Stimulated activated effector memory CD8-positive, alpha-beta T cell treated with anti-CD3 and anti-CD28 coated beads, Interleukin-12 subunit alpha, Interleukin-12 subunit beta, amount 100 ng/mL, for 72 hours (primary cell): ENCODE measurements around the gene ERG.

Experiments
- ATAC-seq: fragments of 150-1000 bp; cut with Tn5 transposase; 2 replicates; pipeline ENCODE4 v1.10.0; 2021
- DNase-seq, 2 donors: peaks; one replicate each; pipeline ENCODE4 v3.0.0; 2021 to 2022; ENCODE audit warnings: low spot score in 2 of 2
- H3K27ac Mint-ChIP-seq: one replicate; pipeline ENCODE4 v1.8.0; 2022; ENCODE audit warnings: mild to moderate bottlenecking, mixed read lengths
- H3K36me3 Mint-ChIP-seq: one replicate; pipeline ENCODE4 v1.8.0; 2022; ENCODE audit warnings: mild to moderate bottlenecking, mixed read lengths
- H3K4me1 Mint-ChIP-seq: one replicate; pipeline ENCODE4 v1.8.0; 2022; ENCODE audit warnings: mixed read lengths
- H3K4me3 Mint-ChIP-seq: one replicate; pipeline ENCODE4 v1.8.0; 2022; ENCODE audit warnings: mild to moderate bottlenecking, mixed read lengths
- H3K9me3 Mint-ChIP-seq: one replicate; pipeline ENCODE4 v1.8.0; 2022; ENCODE audit warnings: mixed read lengths

ERG gene

GRCh38 chr21:38507374-38507942 is 9.2 kb upstream of the ERG start:
- no peaks in the 10 kb centered on the region for H3K36me3 Mint-ChIP-seq
- H3K27ac Mint-ChIP-seq = no peak overlapping the region
- H3K4me1 Mint-ChIP-seq = no peaks in the 10 kb centered on the region
- H3K9me3 Mint-ChIP-seq = no peaks in the 10 kb centered on the region
- H3K4me3 Mint-ChIP-seq = no peak overlapping the region
- ATAC-seq = no peak
- DNase-seq = no peak

GRCh38 chr21:38506661-38507281 is 8.5 kb upstream of the ERG start:
- Mint-ChIP-seq H3K36me3 (no peaks in the 10 kb centered on the region), H3K27ac (no peak overlapping the region), H3K4me1 (no peaks in the 10 kb centered on the region), H3K9me3 (no peaks in the 10 kb centered on the region), H3K4me3 (no peak overlapping the region)
- ATAC-seq = no peak
- DNase-seq = no peak

GRCh38 chr21:38505654-38506523 is 7.6 kb upstream of the ERG start:
- no peak overlapping the region for H3K4me3 Mint-ChIP-seq
- no peak for DNase-seq
- no peaks in the 10 kb centered on the region for H3K36me3 Mint-ChIP-seq
- no peak overlapping the region for H3K27ac Mint-ChIP-seq
- ATAC-seq = peak; percentile 66
- H3K9me3 Mint-ChIP-seq = no peaks in the 10 kb centered on the region
- H3K4me1 Mint-ChIP-seq = no peaks in the 10 kb centered on the region

- Mint-ChIP-seq H3K4me1 (no peaks in the 10 kb centered on the region), H3K4me3 (no peak overlapping the region), H3K36me3 (no peaks in the 10 kb centered on the region), H3K9me3 (no peaks in the 10 kb centered on the region), H3K27ac (no peak overlapping the region)
- DNase-seq (no peak), ATAC-seq (no peak)
Measured at GRCh38 chr21:38504066-38504465, 5.8 kb upstream of the ERG start.

DNA sequence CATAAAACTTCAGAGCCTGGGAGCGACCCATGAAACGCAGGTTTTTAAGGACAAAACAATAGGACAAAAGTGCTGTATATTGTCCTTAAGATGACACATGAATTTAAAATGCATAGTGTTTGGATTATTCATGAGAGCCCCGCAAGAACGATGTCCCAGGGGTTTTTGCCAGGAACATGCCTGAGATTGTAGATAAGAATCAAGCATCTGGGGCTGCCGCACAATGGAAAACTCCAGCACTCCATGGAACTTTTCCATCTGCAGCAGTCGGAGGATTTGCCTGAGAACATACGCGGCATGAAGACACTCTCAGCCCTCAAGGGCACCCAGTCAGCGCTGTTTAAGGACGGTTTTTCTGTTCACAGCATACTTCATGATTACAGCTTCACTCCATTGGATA is 5.3 kb upstream of the ERG start:
- ATAC-seq = no peak
- Mint-ChIP-seq H3K4me3 (no peak overlapping the region), H3K27ac (no peak overlapping the region), H3K36me3 (no peaks in the 10 kb centered on the region), H3K4me1 (no peaks in the 10 kb centered on the region), H3K9me3 (no peaks in the 10 kb centered on the region)
- DNase-seq = no peak

DNA sequence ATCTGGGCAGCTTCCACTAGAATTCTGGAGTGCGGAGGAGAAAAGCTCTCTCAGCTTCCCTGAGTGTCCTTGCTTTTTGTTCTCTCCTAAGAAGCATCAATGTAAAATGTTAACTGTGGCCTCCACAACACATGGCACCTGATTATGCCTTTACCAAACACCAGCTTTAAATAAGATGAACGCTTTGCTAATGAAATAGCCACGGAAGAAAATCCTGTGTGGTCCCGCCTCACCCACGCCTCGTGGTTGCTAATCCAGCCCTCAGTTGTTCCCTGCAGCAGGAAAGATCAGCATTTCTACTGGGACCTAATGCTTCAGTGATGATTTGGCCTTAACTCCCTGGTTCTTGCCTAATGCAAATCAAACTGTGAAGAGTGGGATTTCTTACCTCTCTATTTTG is 1.8 kb upstream of the ERG start:
- H3K9me3 Mint-ChIP-seq = no peaks in the 10 kb centered on the region

GRCh38 chr21:38499296-38499695 is 1.0 kb upstream of the ERG start:
- no peaks in the 10 kb centered on the region for H3K9me3 Mint-ChIP-seq
- H3K4me3 Mint-ChIP-seq = no peak overlapping the region
- ATAC-seq (no peak), DNase-seq (no peak)
- no peaks in the 10 kb centered on the region for H3K36me3 Mint-ChIP-seq
- no peaks in the 10 kb centered on the region for H3K4me1 Mint-ChIP-seq
- no peak overlapping the region for H3K27ac Mint-ChIP-seq

More for the DNA sequence above, 1.8 kb upstream of the ERG start:
- Mint-ChIP-seq H3K27ac (no peak overlapping the region), H3K4me1 (no peaks in the 10 kb centered on the region), H3K36me3 (no peaks in the 10 kb centered on the region), H3K4me3 (no peak overlapping the region)
- ATAC-seq (no peak), DNase-seq (no peak)

- DNase-seq (no peak), ATAC-seq (no peak)
- H3K36me3 Mint-ChIP-seq = no peaks in the 10 kb centered on the region
Measured at GRCh38 chr21:38496224-38496623, 2.1 kb downstream of the ERG start.

DNA sequence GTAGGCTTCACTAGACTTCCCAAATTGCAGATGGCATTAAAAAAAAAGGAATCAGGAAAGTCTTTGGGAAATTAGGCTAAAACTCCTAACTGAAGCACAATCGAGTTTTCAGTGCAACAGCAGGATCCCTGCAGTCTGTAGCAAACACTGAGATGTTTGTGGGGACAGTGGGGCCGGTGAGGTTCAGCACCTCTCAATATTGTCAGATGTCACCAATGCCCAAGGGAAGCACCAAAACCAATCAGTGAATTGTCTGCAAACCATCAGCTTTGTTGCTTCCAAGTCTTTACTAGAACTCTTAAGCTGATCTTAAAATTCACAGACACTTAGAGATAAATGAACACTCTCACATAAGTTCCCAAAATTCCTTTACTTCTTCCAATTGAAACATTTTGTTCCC is 2.6 kb downstream of the ERG start:
- DNase-seq = no peak
- no peak for ATAC-seq
- Mint-ChIP-seq H3K36me3 (no peaks in the 10 kb centered on the region), H3K27ac (no peak overlapping the region), H3K9me3 (no peaks in the 10 kb centered on the region), H3K4me1 (no peaks in the 10 kb centered on the region), H3K4me3 (no peak overlapping the region)

More at GRCh38 chr21:38496224-38496623, 2.1 kb downstream of the ERG start:
- H3K4me1 Mint-ChIP-seq = no peaks in the 10 kb centered on the region
- H3K4me3 Mint-ChIP-seq = no peak overlapping the region
- no peak overlapping the region for H3K27ac Mint-ChIP-seq
- no peaks in the 10 kb centered on the region for H3K9me3 Mint-ChIP-seq

- no peak for ATAC-seq
- H3K36me3 Mint-ChIP-seq = no peaks in the 10 kb centered on the region
- H3K4me1 Mint-ChIP-seq = no peaks in the 10 kb centered on the region
- no peaks in the 10 kb centered on the region for H3K9me3 Mint-ChIP-seq
- no peak overlapping the region for H3K4me3 Mint-ChIP-seq
- DNase-seq = no peak
- no peak overlapping the region for H3K27ac Mint-ChIP-seq
Measured at GRCh38 chr21:38495242-38495641, 3.0 kb downstream of the ERG start.

- no peaks in the 10 kb centered on the region for H3K4me1 Mint-ChIP-seq
- H3K27ac Mint-ChIP-seq = no peak overlapping the region
- H3K36me3 Mint-ChIP-seq = no peaks in the 10 kb centered on the region
- H3K9me3 Mint-ChIP-seq = no peaks in the 10 kb centered on the region
- DNase-seq (no peak), ATAC-seq (no peak)
- H3K4me3 Mint-ChIP-seq = no peak overlapping the region
Measured at GRCh38 chr21:38494703-38495102, 3.6 kb downstream of the ERG start.

DNA sequence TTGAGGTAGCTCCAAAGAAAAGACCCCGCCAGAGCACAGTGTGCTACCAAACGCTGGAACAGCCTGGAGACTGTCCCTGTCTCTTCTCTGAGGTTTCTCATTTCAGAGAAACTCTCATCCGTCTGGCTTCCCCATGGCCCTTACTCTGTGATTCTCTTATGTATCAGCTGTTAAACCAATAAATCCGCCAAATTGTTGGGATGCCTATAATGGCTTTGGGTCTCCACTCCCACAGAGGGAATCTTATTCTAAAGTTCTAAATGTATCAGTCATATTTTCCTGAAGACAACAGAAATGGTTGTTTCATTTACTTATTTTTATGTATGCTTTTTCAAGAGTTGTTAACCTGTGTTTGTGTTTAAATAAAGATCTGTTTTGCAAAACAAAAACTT is 4.0 kb downstream of the ERG start:
- H3K36me3 Mint-ChIP-seq = no peaks in the 10 kb centered on the region
- no peaks in the 10 kb centered on the region for H3K4me1 Mint-ChIP-seq
- no peak overlapping the region for H3K4me3 Mint-ChIP-seq
- no peak for ATAC-seq
- H3K9me3 Mint-ChIP-seq = no peaks in the 10 kb centered on the region
- H3K27ac Mint-ChIP-seq = no peak overlapping the region
- DNase-seq = no peak

GRCh38 chr21:38493549-38494250 is 4.6 kb downstream of the ERG start:
- H3K4me1 Mint-ChIP-seq = no peaks in the 10 kb centered on the region
- H3K9me3 Mint-ChIP-seq = no peaks in the 10 kb centered on the region
- ATAC-seq (no peak), DNase-seq (no peak)
- no peak overlapping the region for H3K27ac Mint-ChIP-seq
- no peaks in the 10 kb centered on the region for H3K36me3 Mint-ChIP-seq
- H3K4me3 Mint-ChIP-seq = no peak overlapping the region

- no peak for ATAC-seq
- no peak for DNase-seq
- no peaks in the 10 kb centered on the region for H3K9me3 Mint-ChIP-seq
- no peak overlapping the region for H3K4me3 Mint-ChIP-seq
- no peaks in the 10 kb centered on the region for H3K36me3 Mint-ChIP-seq
- no peak overlapping the region for H3K27ac Mint-ChIP-seq
- no peaks in the 10 kb centered on the region for H3K4me1 Mint-ChIP-seq
Measured at GRCh38 chr21:38492007-38492406, 6.3 kb downstream of the ERG start.

DNA sequence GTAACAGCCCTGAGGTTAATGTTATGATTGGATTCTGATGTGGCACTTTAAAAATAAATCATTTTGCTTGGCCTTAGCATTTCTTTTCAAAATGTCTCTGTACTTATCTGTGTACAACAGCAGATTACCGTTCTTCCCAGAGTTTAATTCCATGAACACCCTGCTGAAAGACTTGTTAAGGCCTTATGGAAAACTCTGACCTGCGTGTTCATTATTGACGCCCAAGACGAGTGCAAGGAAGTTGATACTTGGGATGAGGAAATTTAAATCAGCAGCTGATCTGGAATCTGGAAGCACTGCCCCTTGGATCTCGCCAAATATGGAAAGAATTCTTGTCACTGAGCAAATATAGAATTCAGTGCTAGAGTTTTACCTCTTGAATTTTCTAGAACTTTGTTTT is 6.7 kb downstream of the ERG start:
- no peak overlapping the region for H3K27ac Mint-ChIP-seq
- ATAC-seq = no peak
- H3K36me3 Mint-ChIP-seq = no peaks in the 10 kb centered on the region
- no peak overlapping the region for H3K4me3 Mint-ChIP-seq
- DNase-seq = no peak
- no peaks in the 10 kb centered on the region for H3K9me3 Mint-ChIP-seq
- no peaks in the 10 kb centered on the region for H3K4me1 Mint-ChIP-seq
